Measurements from ENCODE around the gene MAP3K9. TPM values are rescaled to one million over a fixed set of nuclear protein-coding genes. Genes with fewer than 3 reads are reported as not detected.

Gene MAP3K9
- total and polyA plus RNA-seq, 2 of the 8 experiments (the other 6 are each of a cell fraction or from before 2014, with no cell fraction given), result 9.8 to 24.7 TPM

DNA sequence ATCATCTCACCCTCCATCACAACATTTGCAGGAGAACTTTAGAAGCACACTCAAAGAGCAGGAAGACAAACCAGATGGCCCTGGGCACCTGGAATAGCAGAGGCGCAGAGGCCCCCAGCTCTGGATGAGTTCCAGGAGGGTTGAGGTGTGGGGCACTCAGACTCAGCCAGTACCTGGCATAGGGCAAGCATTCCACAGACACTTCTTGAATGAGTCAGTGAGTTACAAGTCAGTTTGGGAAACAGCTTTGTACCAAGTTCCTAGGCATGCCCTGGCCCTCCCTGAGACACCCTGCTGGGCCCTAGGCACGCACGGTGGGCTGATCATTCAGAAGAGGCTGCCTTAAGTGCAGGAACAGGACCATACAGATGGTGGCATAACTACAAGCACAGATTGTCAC is 54.3 kb downstream of the MAP3K9 start:
- Histone ChIP-seq H3K14ac (ENCODE audit: insufficient read length) (no peak overlapping the region), H2AK5ac (ENCODE audit: low read depth, low read length) (no peak overlapping the region), H2BK20ac (ENCODE audit: low read length) (no peak overlapping the region), H2AFZ (ENCODE audit: low read length) (no peak overlapping the region), H2BK15ac (ENCODE audit: low read length) (no peak overlapping the region), H2BK12ac (ENCODE audit: low read depth, low read length) (no peak overlapping the region), H4K20me1 (replicated peaks in 1 of 2; ENCODE audit: control insufficient read depth in 1 of 2, insufficient read depth in 2 of 2, low read length in 2 of 2) (peaks cover 3 to 4% of the 10 kb centered on the region in 2 experiments), H3K36me3 (ENCODE audit: control insufficient read depth in 2 of 4, insufficient read depth in 4 of 4, low read length in 3 of 4) (peaks cover 5 to 26% (median 12%) of the 10 kb centered on the region in 4 experiments; a peak in 7 of 8 replicates), H2BK5ac (ENCODE audit: low read depth, low read length) (no peak overlapping the region), H4K91ac (replicated peaks; ENCODE audit: insufficient read length, low read length) (no peak overlapping the region), H3K56ac (replicated peaks; ENCODE audit: insufficient read length, low read depth, low read length) (no peak overlapping the region), H3K27me3 (replicated peaks in 1 of 4; ENCODE audit: control insufficient read depth in 3 of 4, extremely low read depth in 1 of 4, insufficient read depth in 3 of 4, low read length in 3 of 4) (no peaks in the 10 kb centered on the region), H4K8ac (ENCODE audit: extremely low read depth, insufficient read depth, low read length) (no peak overlapping the region), H3K18ac (ENCODE audit: extremely low read depth, low read length) (no peak overlapping the region), H3K4ac (replicated peaks; ENCODE audit: insufficient read length, low read depth, low read length) (no peak overlapping the region), H3K23ac (ENCODE audit: insufficient read length) (no peak overlapping the region), H4K5ac (ENCODE audit: insufficient read length, low read depth, low read length) (no peak overlapping the region), H3K4me1 (replicated peaks in 1 of 4; ENCODE audit: control insufficient read depth in 3 of 4, insufficient read depth in 4 of 4, low read length in 3 of 4) (no peaks in the 10 kb centered on the region), H3K27ac (ENCODE audit: low read depth, low read length) (no peak overlapping the region), H3K4me2 (ENCODE audit: insufficient read depth in 1 of 2, low read depth in 2 of 2, low read length in 2 of 2) (no peak overlapping the region), H3K9me3 (ENCODE audit: insufficient read depth in 2 of 2, low read depth in 1 of 2, low read length in 1 of 2) (no peaks in the 10 kb centered on the region), H3K79me2 (ENCODE audit: control insufficient read depth in 1 of 2, insufficient read depth in 2 of 2, low read length in 2 of 2) (no peaks in the 10 kb centered on the region), H3K9ac (replicated peaks in 1 of 4; ENCODE audit: extremely low read depth in 1 of 4, low read depth in 3 of 4, low read length in 3 of 4) (no peak overlapping the region), H3K23me2 (ENCODE audit: low read depth, low read length) (no peaks in the 10 kb centered on the region), H2BK120ac (replicated peaks; ENCODE audit: low read depth, low read length) (no peak overlapping the region), H3K79me1 (ENCODE audit: low read depth, low read length) (0 out of 2 replicates have a peak, but pooled peaks cover 4% of the 10 kb centered on the region), H3K4me3 (ENCODE audit: extremely low read depth in 1 of 4, insufficient read depth in 2 of 4, low read depth in 3 of 4, low read length in 4 of 4) (no peak overlapping the region)
- FAIRE-seq (no peak), DNase-seq (ENCODE audit: low read depth in 1 of 2, low spot score in 2 of 2) (no peak)
- CTCF ChIA-PET (ENCODE audit: partially characterized antibody), result interaction anchor here (0.6 to 1.1 kb wide), 2 partner anchors 41 to 152 kb away, joined by 3 read pairs; partner anchors contain the start of gene PCNX1
- WGBS, 2 experiments (ENCODE audit: extremely low coverage in 1 of 2, insufficient coverage in 1 of 2, insufficient read length in 1 of 2, insufficient replicate concordance in 2 of 2, low coverage in 1 of 2, low lambda C conversion rate in 2 of 2, missing lambda C conversion rate in 1 of 2), result 91% methylated on average over 3 of the region's 3 CpGs; no CpG with 5 or more reads in 1 of the 2 experiments
- POLR2A ChIA-PET (ENCODE audit: partially characterized antibody), result no interaction called here
- TF ChIP-seq SUZ12 (IDR thresholded peaks at IDR 0.05; ENCODE audit: low read length), result no peak
- no peak for TF ChIP-seq CEBPB (IDR thresholded peaks at IDR 0.05; ENCODE audit: low read depth, low read length)
- TF ChIP-seq POU5F1 (IDR thresholded peaks at IDR 0.05; ENCODE audit: low read depth, low read length), result no peak
- TF ChIP-seq SAP30 (IDR thresholded peaks at IDR 0.05; ENCODE audit: insufficient read depth, insufficient replicate concordance, low read length), result no peak
- no peak for TF ChIP-seq ASH2L (IDR thresholded peaks at IDR 0.05; ENCODE audit: low read length)

Measured in H1 (cell line).